ENCODE results near the gene ATP1B1.

Gene ATP1B1

GRCh38 chr1:169146576-169147214, 40.2 kb downstream of the ATP1B1 start:
- Histone ChIP-seq H3K27me3 (replicated peaks) (no peaks in the 10 kb centered on the region), H3K4me3 (ENCODE audit: low read depth, low read length) (no peak overlapping the region), H3K27ac (no peak overlapping the region), H3K36me3 (replicated peaks) (no peaks in the 10 kb centered on the region)
- in situ Hi-C loops (cut with HindIII; ENCODE audit: low pct_ligation_motif_present, low sequenced_read_pairs) = loop anchor here (25.0 kb wide), 1 partner anchor 509 kb away; no protein-coding TSS in a partner anchor
- TF ChIP-seq CTCF (IDR thresholded peaks at IDR 0.05; ENCODE audit: low read depth, low read length, missing control alignments) = no peak
- no peak for DNase-seq

GRCh38 chr1:169148472-169149252, 42.2 kb downstream of the ATP1B1 start:
- H3K27me3 ChIP-seq (replicated peaks) = no peaks in the 10 kb centered on the region
- in situ Hi-C loops (cut with HindIII; ENCODE audit: low pct_ligation_motif_present, low sequenced_read_pairs) = loop anchor here (25.0 kb wide), 1 partner anchor 511 kb away; no protein-coding TSS in a partner anchor
- no peak for DNase-seq
- H3K27ac ChIP-seq = no peak overlapping the region
- H3K36me3 ChIP-seq (replicated peaks) = no peaks in the 10 kb centered on the region
- no peak for TF ChIP-seq CTCF (IDR thresholded peaks at IDR 0.05; ENCODE audit: low read depth, low read length, missing control alignments)
- H3K4me3 ChIP-seq (ENCODE audit: low read depth, low read length) = no peak overlapping the region

GRCh38 chr1:169149555-169150286, 43.2 kb downstream of the ATP1B1 start:
- Histone ChIP-seq H3K27ac (no peak overlapping the region), H3K4me3 (ENCODE audit: low read depth, low read length) (no peak overlapping the region), H3K27me3 (replicated peaks) (no peaks in the 10 kb centered on the region), H3K36me3 (replicated peaks) (no peaks in the 10 kb centered on the region)
- in situ Hi-C loops (cut with HindIII; ENCODE audit: low pct_ligation_motif_present, low sequenced_read_pairs) = loop anchor here (25.0 kb wide), 1 partner anchor 512 kb away; no protein-coding TSS in a partner anchor
- no peak for DNase-seq
- no peak for TF ChIP-seq CTCF (IDR thresholded peaks at IDR 0.05; ENCODE audit: low read depth, low read length, missing control alignments)

- in situ Hi-C loops (cut with HindIII; ENCODE audit: low pct_ligation_motif_present, low sequenced_read_pairs) = no loop called here
- no peaks in the 10 kb centered on the region for H3K27me3 ChIP-seq (replicated peaks)
- TF ChIP-seq CTCF (IDR thresholded peaks at IDR 0.05; ENCODE audit: low read depth, low read length, missing control alignments) = no peak
Measured at GRCh38 chr1:169150641-169151337, 44.3 kb downstream of the ATP1B1 start.

GRCh38 chr1:169151338-169151837, 44.9 kb downstream of the ATP1B1 start:
- H3K36me3 ChIP-seq (replicated peaks) = no peaks in the 10 kb centered on the region
- no peak overlapping the region for H3K27ac ChIP-seq
- H3K27me3 ChIP-seq (replicated peaks) = no peaks in the 10 kb centered on the region
- no peak overlapping the region for H3K4me3 ChIP-seq (ENCODE audit: low read depth, low read length)
- in situ Hi-C loops (cut with HindIII; ENCODE audit: low pct_ligation_motif_present, low sequenced_read_pairs) = no loop called here
- TF ChIP-seq CTCF (IDR thresholded peaks at IDR 0.05; ENCODE audit: low read depth, low read length, missing control alignments) = no peak
- DNase-seq = no peak

More at GRCh38 chr1:169150641-169151337, 44.3 kb downstream of the ATP1B1 start:
- DNase-seq = no peak
- Histone ChIP-seq H3K36me3 (replicated peaks) (no peaks in the 10 kb centered on the region), H3K27ac (no peak overlapping the region), H3K4me3 (ENCODE audit: low read depth, low read length) (no peak overlapping the region)

Data from brain microvascular endothelial cell (primary cell).